Vein endothelial cell (primary cell): ENCODE data around the gene KIF2C. TPM values are rescaled to one million over a fixed set of nuclear protein-coding genes. Genes with fewer than 3 reads are reported as not detected.
A peak's percentile ranks its signal among the peaks of the same experiment; 100 is the strongest.

Experiments used
- small RNA-seq: library from RNA; depleted of rRNA; stranded (forward); fragments of <200 nt; gene quantifications from one replicate; pipeline ENCODE3, GENCODE V24; 2012
- total RNA-seq: library from RNA; depleted of rRNA; stranded (reverse); fragments of >200 nt; gene quantifications from 2 replicates; pipeline ENCODE4 v1.2.3, GENCODE V29; 2012

The KIF2C gene
- 16.7 and 25.4 TPM in 2 replicates for total RNA-seq

DNA sequence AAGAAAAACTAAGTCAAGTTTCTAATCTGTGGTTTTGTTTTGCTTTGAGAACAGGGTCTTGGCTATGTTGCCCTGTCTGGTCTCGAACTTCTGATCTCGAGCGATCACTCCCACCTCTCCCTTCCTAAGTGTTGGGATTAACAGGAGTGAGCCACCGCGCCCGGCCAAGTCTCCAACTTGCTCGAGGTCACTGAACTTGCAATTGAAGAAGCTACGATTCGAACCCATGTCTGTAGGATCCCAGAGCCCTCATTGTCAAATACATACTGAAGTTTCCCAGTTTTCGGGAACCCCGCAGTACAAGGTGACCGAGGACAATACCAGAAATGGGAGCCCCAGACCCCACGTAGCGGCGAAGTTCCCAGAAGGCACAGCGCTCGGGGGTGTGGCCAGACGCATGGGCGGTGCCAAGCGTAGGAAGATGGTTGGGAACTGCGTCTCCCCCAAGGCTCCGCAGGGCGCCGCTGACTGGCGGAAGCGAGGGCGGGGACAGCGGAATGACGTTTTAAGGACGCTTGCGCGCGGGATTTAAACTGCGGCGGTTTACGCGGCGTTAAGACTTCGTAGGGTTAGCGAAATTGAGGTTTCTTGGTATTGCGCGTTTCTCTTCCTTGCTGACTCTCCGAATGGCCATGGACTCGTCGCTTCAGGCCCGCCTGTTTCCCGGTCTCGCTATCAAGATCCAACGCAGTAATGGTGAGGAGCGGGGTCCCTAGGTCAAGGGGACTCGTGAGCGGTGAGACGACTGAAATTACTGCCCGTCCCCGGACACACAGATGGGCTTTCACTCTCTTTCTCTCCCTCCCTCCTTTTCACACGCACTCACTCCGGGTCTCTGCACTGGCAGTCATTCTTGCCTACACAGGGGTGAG lies at the start of gene KIF2C:
Gene KIF2C (plus strand): TSS at position 531 of the 872 bp plus-strand sequence. CDS start 96 bp downstream, at position 627.

DNA sequence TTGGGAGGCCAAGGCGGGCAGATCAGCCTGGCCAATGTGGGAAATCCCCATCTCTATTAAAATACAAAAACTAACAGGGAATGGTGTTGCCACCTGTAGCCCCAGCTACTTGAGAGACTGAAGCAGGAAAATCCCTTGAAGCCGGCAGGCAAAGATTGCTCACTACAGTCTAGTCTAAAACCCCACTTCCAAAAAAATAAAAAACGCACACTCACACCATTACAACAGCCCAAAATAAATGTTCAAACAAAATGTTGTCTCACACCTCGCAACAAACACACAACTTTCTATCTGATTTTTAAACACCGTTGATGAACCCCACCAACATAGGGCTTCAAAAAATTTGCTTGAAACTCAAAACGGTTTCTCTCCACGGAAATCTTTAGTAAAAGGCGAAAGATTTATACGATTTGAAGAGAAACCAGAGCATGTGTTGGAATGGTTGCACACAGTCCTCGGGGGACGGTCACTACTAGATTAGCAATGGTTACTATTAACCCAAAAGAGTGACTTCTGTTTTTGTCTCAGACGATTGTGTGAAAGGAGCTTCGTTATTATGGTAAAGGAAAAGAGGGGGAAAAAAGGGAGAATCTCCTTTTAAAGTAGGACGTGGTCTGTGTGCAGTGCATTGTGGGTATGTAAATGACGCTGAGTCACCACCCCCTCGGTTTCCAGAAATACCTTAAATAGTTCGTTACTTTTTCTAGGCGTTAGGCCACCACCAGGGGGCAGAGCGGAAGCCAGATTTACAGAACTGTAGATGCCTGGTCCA lies 8.7 kb upstream of the KIF2C start, which contains the start of gene RNU5D-1:
Gene RNU5D-1 (minus strand): TSS at position 430 of the 772 bp plus-strand sequence.

DNA sequence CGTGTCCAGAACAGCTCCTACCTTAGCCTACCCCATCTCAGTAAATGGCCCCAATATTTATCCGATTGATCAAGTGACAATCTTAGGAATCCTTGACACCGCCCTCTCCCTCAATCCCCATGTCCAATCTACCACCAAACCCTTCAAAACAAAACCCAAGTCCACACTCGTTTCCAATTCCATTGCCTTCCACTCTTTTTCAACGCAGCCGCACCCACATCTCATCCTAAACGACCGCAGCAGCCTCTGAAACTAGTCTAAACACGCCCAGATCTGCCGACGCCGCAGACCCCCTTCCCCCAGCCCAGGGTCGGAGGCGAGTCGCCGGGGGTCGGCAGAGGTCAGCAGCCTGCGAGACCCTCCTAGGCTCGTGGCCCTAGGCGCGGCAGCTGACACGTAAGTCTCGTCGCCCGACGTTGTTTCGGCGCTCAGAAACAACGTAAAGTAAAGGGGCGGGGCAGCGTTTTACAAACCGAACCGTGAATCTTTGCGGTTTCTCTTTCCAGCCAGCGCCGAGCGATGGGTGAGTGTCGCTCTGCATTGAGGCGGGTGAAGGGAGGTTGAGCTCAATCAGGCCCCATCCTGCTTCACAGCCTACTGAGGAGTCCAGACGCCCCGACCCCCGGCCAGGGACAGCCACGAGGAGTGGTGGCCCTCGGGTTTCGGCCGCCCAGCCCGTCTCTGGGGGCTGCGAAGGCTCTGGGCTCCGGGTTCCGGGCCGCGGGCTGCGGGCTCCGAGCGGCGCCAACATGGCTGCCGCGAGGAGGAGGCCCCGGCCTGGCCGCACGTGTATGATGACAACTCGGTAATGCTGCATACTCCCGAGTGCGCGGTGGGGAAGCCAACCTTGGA lies 35.7 kb downstream of the KIF2C start, which contains the start of gene RPS8:
Gene RPS8 (plus strand): TSS at position 463 of the 852 bp plus-strand sequence. CDS start 57 bp downstream, at position 520.

DNA sequence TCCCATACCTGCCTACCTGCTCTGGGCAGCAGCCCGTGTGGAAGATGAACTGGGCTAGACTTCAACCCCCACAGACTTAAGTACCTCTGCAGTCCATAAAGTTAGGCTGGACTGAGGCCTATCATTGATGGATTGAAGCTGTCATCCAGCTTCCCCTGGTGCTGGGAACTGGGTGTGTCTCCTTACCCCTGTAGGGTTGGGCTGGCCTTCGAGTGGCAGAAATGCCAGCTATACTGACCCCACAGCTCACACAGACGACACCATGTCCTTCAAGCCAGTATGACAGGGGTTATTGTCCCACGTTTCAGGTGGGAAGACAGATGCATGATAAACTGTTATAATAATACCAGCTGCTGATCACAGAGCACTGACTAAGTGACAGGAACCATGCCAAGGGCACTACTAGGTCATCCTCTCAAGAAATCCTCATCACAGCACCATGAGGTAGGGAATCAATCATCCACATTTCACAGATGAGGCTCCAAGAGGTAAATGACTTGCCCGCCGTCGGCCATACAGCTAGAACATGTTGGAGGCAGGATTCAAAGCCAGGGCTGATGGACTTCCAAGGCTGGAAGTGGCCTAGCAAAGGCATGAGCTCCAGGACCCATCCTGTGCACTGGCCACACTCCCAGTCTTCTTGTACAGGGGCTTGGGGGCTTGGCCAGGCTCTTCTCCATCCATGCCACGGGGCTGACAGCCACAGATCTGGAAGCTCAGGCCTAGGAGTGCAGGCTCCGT lies 48.7 kb downstream of the KIF2C start, which contains the start of gene BEST4:
Gene BEST4 (minus strand): TSS at position 51 of the 741 bp plus-strand sequence. CDS start 465 bp downstream, outside the sequence.

DNA sequence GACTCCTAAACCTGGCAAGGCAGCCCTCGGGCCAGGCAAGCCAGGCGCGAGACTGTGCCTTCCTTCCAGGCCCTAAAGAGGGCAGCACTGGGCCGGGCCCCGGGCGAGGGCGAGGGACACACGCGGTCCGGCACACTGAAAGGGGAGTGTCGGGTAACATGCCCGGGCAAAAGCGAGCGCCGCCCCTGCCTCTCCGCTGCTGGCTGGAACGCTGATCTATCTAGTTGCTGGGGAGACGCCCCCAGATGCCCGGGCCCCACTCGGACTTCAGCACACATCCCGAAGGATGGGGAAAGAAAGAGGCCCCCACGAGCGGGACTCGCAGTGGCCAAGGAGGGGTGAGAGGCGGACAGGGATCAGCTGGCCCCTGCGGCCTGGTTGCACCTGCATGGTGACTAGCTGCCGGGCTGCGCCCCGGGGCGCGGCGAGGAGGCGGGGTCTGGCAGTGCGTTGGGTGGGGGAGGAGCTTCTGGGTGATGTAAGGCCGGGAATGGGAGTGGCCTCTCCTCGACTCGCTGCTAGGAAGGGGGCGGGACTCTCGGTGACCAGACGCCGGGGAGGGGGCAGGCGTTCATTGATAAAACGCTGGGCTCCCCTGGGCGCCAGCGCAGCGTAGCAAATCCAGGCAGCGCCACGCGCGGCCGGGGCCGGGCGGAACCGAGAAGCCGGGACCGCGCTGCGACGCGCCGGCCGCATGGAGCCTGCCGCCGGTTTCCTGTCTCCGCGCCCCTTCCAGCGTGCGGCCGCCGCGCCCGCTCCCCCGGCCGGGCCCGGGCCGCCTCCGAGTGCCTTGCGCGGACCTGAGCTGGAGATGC lies 60.3 kb downstream of the KIF2C start, which contains the start of gene PLK3:
Gene PLK3 (plus strand): TSS at position 608 of the 815 bp plus-strand sequence. CDS start 87 bp downstream, at position 695.

DNA sequence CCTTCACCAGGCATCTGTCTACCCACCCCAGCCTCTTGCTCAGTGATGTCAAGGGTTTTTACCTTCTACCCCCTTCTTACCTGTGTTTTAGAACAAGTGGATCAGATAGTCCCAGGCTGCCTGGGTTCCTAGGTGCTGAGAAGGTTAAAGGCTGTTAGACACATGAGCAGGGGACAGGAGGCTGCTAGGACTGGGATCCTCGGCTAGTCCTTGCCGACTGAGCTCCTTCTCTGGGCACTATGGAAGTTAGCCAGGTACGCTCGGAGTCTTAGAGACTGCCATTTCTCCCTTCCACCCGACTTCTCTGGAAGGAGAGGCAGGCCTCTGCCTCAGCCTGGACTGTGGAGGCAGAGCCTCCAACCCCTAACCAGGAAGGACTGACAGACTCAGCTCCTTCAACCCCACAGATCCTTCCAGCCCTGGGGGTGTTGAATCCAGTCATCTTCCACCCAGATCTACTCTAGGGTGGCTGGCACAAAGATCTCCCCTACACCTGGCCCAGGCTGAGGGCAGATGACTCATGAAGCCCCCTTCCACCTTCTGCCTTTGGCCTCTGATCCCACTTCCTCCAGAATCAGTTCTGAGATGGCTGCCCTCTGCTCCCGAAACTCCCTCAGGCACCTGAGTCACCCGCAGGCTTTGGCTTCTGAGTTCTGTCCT lies 67.2 kb downstream of the KIF2C start, which contains the start of gene DYNLT4:
Gene DYNLT4 (minus strand): TSS at position 648 of the 660 bp plus-strand sequence. CDS start 683 bp downstream, outside the sequence.

DNA sequence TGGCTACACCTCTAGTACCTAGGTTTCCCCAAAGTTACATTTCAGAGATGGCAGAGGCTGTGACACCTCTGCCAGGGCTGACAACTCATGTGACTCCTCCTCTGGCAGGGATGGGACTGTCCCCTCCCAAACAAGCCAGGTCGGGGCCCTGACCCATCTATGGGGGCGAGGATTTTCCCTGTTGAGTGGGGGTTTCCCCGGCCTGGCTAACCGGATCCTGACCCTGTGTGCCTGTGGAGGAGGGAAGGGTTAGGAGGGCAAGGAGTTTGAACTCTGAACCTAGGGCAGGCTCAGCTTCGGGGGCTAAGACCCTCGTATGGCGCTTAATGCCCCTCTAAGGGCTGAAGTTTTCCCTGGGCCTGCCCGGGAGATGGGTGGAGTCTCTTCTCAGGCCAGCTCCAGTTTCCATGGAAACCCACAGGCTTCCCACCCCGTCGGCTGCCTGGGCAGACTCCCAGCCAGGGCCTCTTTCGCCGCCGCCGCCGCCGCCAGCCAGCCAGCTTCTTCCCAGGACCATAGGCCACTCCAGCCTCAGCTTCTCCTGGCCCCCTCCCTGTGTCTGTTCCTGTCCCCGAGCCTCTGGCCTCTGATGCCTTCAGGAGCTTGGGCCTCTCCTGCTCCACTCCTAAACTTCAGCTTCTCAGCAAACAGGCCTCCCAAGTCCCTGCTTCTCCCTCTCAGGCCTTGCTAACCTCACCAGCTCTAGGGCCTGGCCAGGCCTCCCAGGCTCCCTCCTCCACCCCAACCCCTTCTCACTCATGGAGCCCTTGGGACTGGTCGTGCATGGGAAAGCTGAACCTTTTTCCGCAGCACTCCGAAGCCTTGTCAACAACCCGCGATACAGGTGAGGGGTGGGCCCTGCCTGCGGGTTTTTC lies 68.7 kb downstream of the KIF2C start, which contains the start of gene BTBD19:
Gene BTBD19 (plus strand): TSS at position 461 of the 875 bp plus-strand sequence. CDS start 298 bp downstream, at position 759.

Small RNA genes lying within 50 kb of the gene (small RNA-seq; reads per million reads assigned to genes)
- 464 reads per million, percentile 99 among the genes with 10 or more reads in this experiment for gene RNU5D-1
- gene RNU5F-1 = 19.8 reads per million, percentile 97 among the genes with 10 or more reads in this experiment
- 1,244 reads per million, percentile 100 among the genes with 10 or more reads in this experiment for gene SNORD38A
- gene SNORD38B = not detected
- 103 reads per million, percentile 99 among the genes with 10 or more reads in this experiment for gene SNORD46
- gene SNORD55 = not detected

Other genes starting within 250 kb of the KIF2C start
- 3.9 and 5.3 TPM in 2 replicates for gene TMEM53, start 65.4 kb upstream of the KIF2C start, total RNA-seq
- 0.19 and 0.33 TPM in 2 replicates for gene ARMH1, start 65.1 kb upstream of the KIF2C start, total RNA-seq
- not detected in 2 replicates for gene RNU5D-1, start 8.7 kb upstream of the KIF2C start, total RNA-seq
- 1,543 and 1,595 TPM in 2 replicates for gene RPS8, start 35.7 kb downstream of the KIF2C start, total RNA-seq
- gene BEST4, start 48.3 kb downstream of the KIF2C start, total RNA-seq = 0.33 TPM in 1 of 2 replicates, not detected in the other
- gene PLK3, start 60.5 kb downstream of the KIF2C start, total RNA-seq = 47.4 and 49.3 TPM in 2 replicates
- gene DYNLT4, start 67.5 kb downstream of the KIF2C start, total RNA-seq = not detected in 2 replicates
- 17.3 and 32.7 TPM in 2 replicates for gene BTBD19, start 68.7 kb downstream of the KIF2C start, total RNA-seq
- under 0.01 and 0.29 TPM in 2 replicates for gene PTCH2, start 103.4 kb downstream of the KIF2C start, total RNA-seq
- 30.4 and 34.9 TPM in 2 replicates for gene EIF2B3, start 246.8 kb downstream of the KIF2C start, total RNA-seq